Liver (tissue), 9 donors: ENCODE results near the gene CST7. TPM values are rescaled to one million over a fixed set of nuclear protein-coding genes. Genes with fewer than 3 reads are reported as not detected.

Source experiments
- DNase-seq: peaks from one replicate; pipeline ENCODE4 v3.0.0-alpha.2; 2017; ENCODE audit warnings: low spot score
- H3K27ac ChIP-seq, 2 donors: one replicate each; pipeline ENCODE4 v1.7.0; 2013; ENCODE audit warnings: inconsistent platforms in 2 of 2, low read length in 2 of 2, control low read depth in 1 of 2, low read depth in 1 of 2, mild to moderate bottlenecking in 1 of 2
- H3K27me3 ChIP-seq, 4 donors: one replicate each; pipeline versions ENCODE4 v1.6.1 to v1.7.0; 2013; ENCODE audit warnings: low read length in 3 of 4, inconsistent platforms in 1 of 4, mild to moderate bottlenecking in 1 of 4, moderate library complexity in 1 of 4; ENCODE audit not compliant: control insufficient read depth in 4 of 4, insufficient read depth in 4 of 4
- H3K36me3 ChIP-seq, 4 donors: one replicate each; pipeline versions ENCODE4 v1.6.1 to v1.7.0; 2013; ENCODE audit warnings: low read length in 3 of 4, mild to moderate bottlenecking in 3 of 4, low read depth in 1 of 4, moderate library complexity in 1 of 4; ENCODE audit not compliant: control insufficient read depth in 4 of 4, insufficient read depth in 3 of 4
- H3K4me1 ChIP-seq, 4 donors: one replicate each; pipeline versions ENCODE4 v1.6.1 to v1.7.0; 2013; ENCODE audit warnings: low read length in 3 of 4, mild to moderate bottlenecking in 3 of 4, moderate library complexity in 1 of 4; ENCODE audit not compliant: control insufficient read depth in 4 of 4, insufficient read depth in 4 of 4
- H3K4me3 ChIP-seq, 3 donors: one replicate each; pipeline versions ENCODE4 v1.6.1 to v1.7.0; 2013; ENCODE audit warnings: low read length in 3 of 3, control low read depth in 1 of 3, low read depth in 1 of 3, mild to moderate bottlenecking in 1 of 3
- H3K9ac ChIP-seq, 2 donors: one replicate each; pipeline ENCODE4 v1.7.0; 2013; ENCODE audit warnings: low read length in 2 of 2, mild to moderate bottlenecking in 2 of 2, moderate library complexity in 2 of 2, control low read depth in 1 of 2, low read depth in 1 of 2
- H3K9me3 ChIP-seq, 4 donors: one replicate each; pipeline versions ENCODE4 v1.6.1 to v1.7.0; 2013; ENCODE audit warnings: low read length in 3 of 4; ENCODE audit not compliant: control insufficient read depth in 4 of 4
- ATF3 ChIP-seq: IDR thresholded peaks from 2 replicates; pipeline ENCODE4 v1.6.1; 2016; ENCODE audit warnings: antibody characterized with exemption
- CTCF ChIP-seq: fragments of 150-350 bp; IDR thresholded peaks from 2 replicates; pipeline ENCODE4 v1.5.1; 2017; ENCODE audit warnings: improper control_type of control experiment, low read depth, low read length; ENCODE audit not compliant: missing input control
- EGR1 ChIP-seq, 2 donors: IDR thresholded peaks; 2 replicates each; pipeline ENCODE4 v1.6.1; 2016 to 2018; ENCODE audit warnings: antibody characterized with exemption in 2 of 2, low read depth in 2 of 2
- FOXA1 ChIP-seq: IDR thresholded peaks from 2 replicates; pipeline ENCODE4 v1.6.1; 2016; ENCODE audit warnings: antibody characterized with exemption
- FOXA2 ChIP-seq: IDR thresholded peaks from 2 replicates; pipeline ENCODE4 v1.6.1; 2016; ENCODE audit warnings: antibody characterized with exemption
- GABPA ChIP-seq, 2 donors: IDR thresholded peaks in 1 of 2; conservative IDR thresholded peaks in 1 of 2; 2 replicates each; pipeline ENCODE4 v1.6.1; 2016; ENCODE audit warnings: antibody characterized with exemption in 2 of 2, mild to moderate bottlenecking in 1 of 2, moderate library complexity in 1 of 2
- HNF4A ChIP-seq, 2 donors: conservative IDR thresholded peaks; 2 replicates each; pipeline ENCODE4 v1.6.1; 2016; ENCODE audit warnings: antibody characterized with exemption in 2 of 2, mild to moderate bottlenecking in 2 of 2
- HNF4G ChIP-seq: IDR thresholded peaks from 2 replicates; pipeline ENCODE4 v1.6.1; 2016; ENCODE audit warnings: antibody characterized with exemption
- NR2F2 ChIP-seq: IDR thresholded peaks from 2 replicates; pipeline ENCODE4 v1.6.1; 2016; ENCODE audit warnings: antibody characterized with exemption
- RAD21 ChIP-seq, 2 donors: IDR thresholded peaks; 2 replicates each; pipeline ENCODE4 v1.6.1; 2016; ENCODE audit warnings: antibody characterized with exemption in 2 of 2, mild to moderate bottlenecking in 2 of 2
- RXRA ChIP-seq, 2 donors: IDR thresholded peaks; 2 replicates each; pipeline ENCODE4 v1.6.1; 2017 to 2018; ENCODE audit warnings: antibody characterized with exemption in 2 of 2, mild to moderate bottlenecking in 1 of 2
- TAF1 ChIP-seq: conservative IDR thresholded peaks from 2 replicates; pipeline ENCODE4 v1.6.1; 2016; ENCODE audit warnings: antibody characterized with exemption, mild to moderate bottlenecking
- WGBS: extraction: QIAGEN DNeasy Blood & Tissue Kit; methylation state at CpG from one replicate; pipeline ENCODE4 v1.1.7; 2013; 5-methylcytosine and 5-hydroxymethylcytosine counted together
- polyA plus RNA-seq, 2 donors: library from polyadenylated mRNA; stranded (reverse) in 1 of 2; unstranded in 1 of 2; fragments of 200-250 nt in 1 of 2; fragments of >200 nt in 1 of 2; fragmentation: Nextera tagmentation in 1 of 2; extraction: Ambion mirVana in 1 of 2; gene quantifications; one replicate each; pipeline versions ENCODE4 v1.2.1 to v1.2.3, GENCODE V29; 2013 to 2015
- total RNA-seq, 2 donors: library from RNA; depleted of rRNA; stranded (reverse); fragments of >200 nt; gene quantifications; one replicate each; pipeline ENCODE4 v1.2.3, GENCODE V29; 2014
- TF ChIP-seq, protein P1 (sequence below): IDR thresholded peaks from 2 replicates; pipeline ENCODE4 v1.6.1; 2016; ENCODE audit warnings: antibody characterized with exemption
- donor health status: healthy.
- donor health status: healthy.
- donor health status: healthy.
- donor health status: healthy.
- donor health status: healthy.

CST7 gene
- total and polyA plus RNA-seq, 4 donors: 1.5 to 15.1 (median 2.7) TPM

DNA sequence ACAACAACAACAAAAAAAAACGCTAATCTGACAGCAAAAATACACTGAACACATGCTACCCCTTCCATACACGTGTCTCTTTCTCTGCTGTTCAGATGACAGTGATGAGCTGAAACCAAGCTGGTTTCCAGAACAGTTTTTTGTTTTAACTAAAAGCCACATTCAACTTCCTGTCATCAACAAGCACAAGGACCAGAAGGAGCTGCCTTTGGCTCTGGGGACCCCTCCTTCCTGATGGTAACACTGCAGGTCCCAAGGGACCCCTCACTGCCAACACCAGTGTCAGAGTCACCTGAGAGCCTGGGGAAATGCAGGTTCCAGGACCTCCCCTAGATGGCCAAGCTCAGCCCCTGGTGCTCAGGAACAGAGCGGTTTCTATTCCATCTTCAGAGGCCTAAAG lies 6.0 kb downstream of the CST7 start (continued):
- no peak for TF ChIP-seq TAF1
- TF ChIP-seq, protein P1, sequence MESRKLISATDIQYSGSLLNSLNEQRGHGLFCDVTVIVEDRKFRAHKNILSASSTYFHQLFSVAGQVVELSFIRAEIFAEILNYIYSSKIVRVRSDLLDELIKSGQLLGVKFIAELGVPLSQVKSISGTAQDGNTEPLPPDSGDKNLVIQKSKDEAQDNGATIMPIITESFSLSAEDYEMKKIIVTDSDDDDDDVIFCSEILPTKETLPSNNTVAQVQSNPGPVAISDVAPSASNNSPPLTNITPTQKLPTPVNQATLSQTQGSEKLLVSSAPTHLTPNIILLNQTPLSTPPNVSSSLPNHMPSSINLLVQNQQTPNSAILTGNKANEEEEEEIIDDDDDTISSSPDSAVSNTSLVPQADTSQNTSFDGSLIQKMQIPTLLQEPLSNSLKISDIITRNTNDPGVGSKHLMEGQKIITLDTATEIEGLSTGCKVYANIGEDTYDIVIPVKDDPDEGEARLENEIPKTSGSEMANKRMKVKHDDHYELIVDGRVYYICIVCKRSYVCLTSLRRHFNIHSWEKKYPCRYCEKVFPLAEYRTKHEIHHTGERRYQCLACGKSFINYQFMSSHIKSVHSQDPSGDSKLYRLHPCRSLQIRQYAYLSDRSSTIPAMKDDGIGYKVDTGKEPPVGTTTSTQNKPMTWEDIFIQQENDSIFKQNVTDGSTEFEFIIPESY: no peak
- TF ChIP-seq HNF4A (conservative IDR thresholded peaks at IDR 0.05): no peak
- no peak for TF ChIP-seq GABPA (IDR thresholded peaks at IDR 0.05 in 1 of 2, conservative IDR thresholded peaks at IDR 0.05 in 1 of 2)
- no peak for TF ChIP-seq ATF3

- Histone ChIP-seq H3K36me3 (peaks cover 15 to 46% (median 41%) of the 10 kb centered on the region in 4 donors), H3K9ac (no peak overlapping the region), H3K9me3 (no peaks in the 10 kb centered on the region), H3K4me1 (peaks cover 0 to 27% (median 17%) of the 10 kb centered on the region in 4 donors), H3K4me3 (no peak overlapping the region), H3K27me3 (no peaks in the 10 kb centered on the region), H3K27ac (no peak overlapping the region)
- 93% methylated on average over 22 of the region's 22 CpGs for WGBS
- peak; percentile 26 for DNase-seq
- TF ChIP-seq HNF4G: no peak
- no peak for TF ChIP-seq CTCF
- no peak for TF ChIP-seq HNF4A (conservative IDR thresholded peaks at IDR 0.05)
- TF ChIP-seq FOXA1: no peak
- TF ChIP-seq GABPA (IDR thresholded peaks at IDR 0.05 in 1 of 2, conservative IDR thresholded peaks at IDR 0.05 in 1 of 2): no peak
- TF ChIP-seq, protein P1: no peak
- no peak for TF ChIP-seq EGR1 (IDR thresholded peaks at IDR 0.05; ENCODE audit: low read depth in 2 of 2)
- no peak for TF ChIP-seq FOXA2
- TF ChIP-seq RAD21 (IDR thresholded peaks at IDR 0.05): no peak
- no peak for TF ChIP-seq NR2F2
- no peak for TF ChIP-seq RXRA (IDR thresholded peaks at IDR 0.05)
Observed at GRCh38 chr20:24956001-24956841, 7.2 kb downstream of the CST7 start.
